ENCODE measurements around the gene GPC6.

The GPC6 gene

GRCh38 chr13:93797463-93797862 lies 570.9 kb downstream of the GPC6 start:
- DNase-seq, result no peak

- no peak for DNase-seq
These were observed 573.7 kb downstream of the GPC6 start for GRCh38 chr13:93800342-93800741.

- no peak for DNase-seq
These were observed 579.1 kb downstream of the GPC6 start for GRCh38 chr13:93805736-93806135.

GRCh38 chr13:93806861-93807260 lies 580.3 kb downstream of the GPC6 start:
- peak; percentile 16 for DNase-seq

- DNase-seq, result no peak
These were observed 583.7 kb downstream of the GPC6 start for GRCh38 chr13:93810264-93810663.

GRCh38 chr13:93811071-93811737 lies 584.6 kb downstream of the GPC6 start:
- no peak for DNase-seq

- DNase-seq, result no peak
These were observed 585.1 kb downstream of the GPC6 start for GRCh38 chr13:93811738-93812112.

GRCh38 chr13:93814658-93815057 lies 588.1 kb downstream of the GPC6 start:
- DNase-seq, result peak; percentile 22

- no peak for DNase-seq
These were observed 591.7 kb downstream of the GPC6 start for GRCh38 chr13:93818345-93818744.

- DNase-seq, result no peak
These were observed 592.8 kb downstream of the GPC6 start for GRCh38 chr13:93819331-93819890.

GRCh38 chr13:93824286-93824685 lies 597.7 kb downstream of the GPC6 start:
- DNase-seq, result no peak

GRCh38 chr13:93834051-93834450 lies 607.4 kb downstream of the GPC6 start:
- DNase-seq, result no peak

- DNase-seq, result no peak
These were observed 616.5 kb downstream of the GPC6 start for GRCh38 chr13:93843082-93843481.

GRCh38 chr13:93847162-93847561 lies 620.6 kb downstream of the GPC6 start:
- no peak for DNase-seq

- DNase-seq, result no peak
These were observed 621.6 kb downstream of the GPC6 start for GRCh38 chr13:93848247-93848646.

GRCh38 chr13:93851236-93851635 lies 624.6 kb downstream of the GPC6 start:
- DNase-seq, result peak; percentile 50

- DNase-seq, result peak; percentile 15
These were observed 627.3 kb downstream of the GPC6 start for GRCh38 chr13:93853912-93854311.

- DNase-seq, result no peak
These were observed 630.5 kb downstream of the GPC6 start for GRCh38 chr13:93857126-93857525.

- DNase-seq, result no peak
These were observed 633.1 kb downstream of the GPC6 start for GRCh38 chr13:93859716-93860115.

GRCh38 chr13:93861818-93862217 lies 635.2 kb downstream of the GPC6 start:
- no peak for DNase-seq

GRCh38 chr13:93862259-93862658 lies 635.7 kb downstream of the GPC6 start:
- DNase-seq, result no peak

GRCh38 chr13:93865235-93865634 lies 638.6 kb downstream of the GPC6 start:
- no peak for DNase-seq

GRCh38 chr13:93867481-93867880 lies 640.9 kb downstream of the GPC6 start:
- DNase-seq, result no peak

- DNase-seq, result no peak
These were observed 645.8 kb downstream of the GPC6 start for GRCh38 chr13:93872376-93872775.

- no peak for DNase-seq
These were observed 646.3 kb downstream of the GPC6 start for GRCh38 chr13:93872786-93873347.

All from NCI-H2171 treated with DMSO at 0.1 percent for 48 hours (cell line).